B cell (primary cell): ENCODE data around the gene GALNT5. TPM values are rescaled to one million over a fixed set of nuclear protein-coding genes. Genes with fewer than 3 reads are reported as not detected.

Experiments used
- ATAC-seq: fragments of 200-7000 bp; cut with Tn5 transposase; one replicate; pipeline ENCODE4 v1.10.0; 2021; ENCODE audit warnings: low read depth, mild to moderate bottlenecking, moderate number of reproducible peaks, moderate library complexity
- CTCF ChIA-PET: fragments of 350-600 bp; sonication (Branson Sonifier 250); formaldehyde crosslinking; loops from one replicate; lab custom pipeline; 2021; ENCODE audit warnings: antibody characterized with exemption, inconsistent platforms; lab: Charles Lee
- POLR2A ChIA-PET: fragments of 350-600 bp; sonication (Branson Sonifier 250); formaldehyde crosslinking; loops from one replicate; lab custom pipeline; 2021; ENCODE audit warnings: antibody characterized with exemption; lab: Charles Lee
- DNase-seq: peaks from one replicate; pipeline ENCODE4 v3.0.0; 2013
- H2AFZ ChIP-seq: 2 replicates; pipeline ENCODE4 v1.6.1; 2012; ENCODE audit warnings: mild to moderate bottlenecking, low read depth, low read length; ENCODE audit not compliant: insufficient read depth, poor library complexity, severe bottlenecking
- H3K27ac ChIP-seq, 2 donors: 1 replicate in 1 of 2; 2 replicates in 1 of 2; pipeline ENCODE4 v1.5.1; 2012 to 2013; ENCODE audit warnings: low read length in 2 of 2, mild to moderate bottlenecking in 2 of 2, moderate library complexity in 1 of 2
- H3K27me3 ChIP-seq, 4 experiments: fragments of 200-600 bp in 1 of 4; sonication (generic) in 1 of 4; replicated peaks in 1 of 4; 1 replicate in 2 of 4; 2 replicates in 2 of 4; pipeline versions ENCODE4 v1.6.1 to v1.7.0; 2013 to 2016; ENCODE audit warnings: low read length in 3 of 4, mild to moderate bottlenecking in 2 of 4, mixed read lengths in 1 of 4, moderate library complexity in 1 of 4; ENCODE audit not compliant: insufficient read depth in 4 of 4, control insufficient read depth in 3 of 4; ENCODE audit errors: control extremely low read depth in 1 of 4
- H3K36me3 ChIP-seq, 2 experiments: replicated peaks in 1 of 2; 1 replicate in 1 of 2; 2 replicates in 1 of 2; pipeline versions ENCODE4 v1.6.1 to v1.7.1; 2013; ENCODE audit warnings: low read length in 1 of 2; ENCODE audit not compliant: insufficient read depth in 2 of 2, control insufficient read depth in 1 of 2; ENCODE audit errors: control extremely low read depth in 1 of 2, extremely low read depth in 1 of 2
- H3K4me1 ChIP-seq, 2 donors: fragments of 200-600 bp in 1 of 2; sonication (generic) in 1 of 2; 1 replicate in 1 of 2; 2 replicates in 1 of 2; pipeline versions ENCODE4 v1.5.1 to v1.6.1; 2013 to 2017; ENCODE audit warnings: low read length in 2 of 2; ENCODE audit not compliant: control insufficient read depth in 2 of 2, insufficient read depth in 2 of 2
- H3K4me2 ChIP-seq: replicated peaks from 2 replicates; pipeline ENCODE3; 2012; ENCODE audit warnings: mild to moderate bottlenecking, low read depth, low read length; ENCODE audit not compliant: poor library complexity, severe bottlenecking
- H3K4me3 ChIP-seq, 5 experiments: fragments of 200-600 bp in 1 of 5; sonication (generic) in 1 of 5; 1 replicate in 3 of 5; 2 replicates in 2 of 5; pipeline versions ENCODE4 v1.5.1 to v1.7.0; 2011 to 2016; ENCODE audit warnings: low read length in 4 of 5, mild to moderate bottlenecking in 4 of 5, low read depth in 2 of 5, control low read depth in 1 of 5, moderate library complexity in 1 of 5; ENCODE audit not compliant: insufficient read depth in 1 of 5; ENCODE audit errors: control extremely low read depth in 1 of 5, extremely low read depth in 1 of 5
- H3K79me2 ChIP-seq: fragments of 200-600 bp; sonication (generic); one replicate; pipeline ENCODE4 v1.6.0; 2016; ENCODE audit warnings: low read length; ENCODE audit not compliant: control insufficient read depth, insufficient read depth
- H3K9ac ChIP-seq: fragments of 200-600 bp; sonication (generic); 2 replicates; pipeline ENCODE4 v1.6.1; 2017; ENCODE audit warnings: mild to moderate bottlenecking, low read length, moderate library complexity
- H3K9me3 ChIP-seq, 3 donors: one replicate each; pipeline versions ENCODE4 v1.6.1 to v1.7.1; 2013; ENCODE audit warnings: low read length in 2 of 3; ENCODE audit not compliant: control insufficient read depth in 2 of 3, insufficient read depth in 1 of 3; ENCODE audit errors: control extremely low read depth in 1 of 3
- H4K20me1 ChIP-seq: 2 replicates; pipeline ENCODE4 v1.6.0; 2012; ENCODE audit warnings: mild to moderate bottlenecking, low read length; ENCODE audit not compliant: insufficient read depth, control insufficient read depth, poor library complexity, severe bottlenecking
- H3K27ac Mint-ChIP-seq: one replicate; pipeline ENCODE4 v1.8.0; 2021; ENCODE audit warnings: mixed read lengths
- H3K27me3 Mint-ChIP-seq: one replicate; pipeline ENCODE4 v1.8.0; 2021; ENCODE audit warnings: mixed read lengths
- H3K4me1 Mint-ChIP-seq: one replicate; pipeline ENCODE4 v1.8.0; 2021; ENCODE audit warnings: mixed read lengths
- H3K4me3 Mint-ChIP-seq: one replicate; pipeline ENCODE4 v1.8.0; 2021; ENCODE audit warnings: mixed read lengths
- H3K9me3 Mint-ChIP-seq: one replicate; pipeline ENCODE4 v1.8.0; 2022; ENCODE audit warnings: mixed read lengths; ENCODE audit not compliant: insufficient read depth
- EZH2 ChIP-seq: IDR thresholded peaks from 2 replicates; pipeline ENCODE4 v1.6.1; 2012; ENCODE audit warnings: borderline replicate concordance, low read depth, mild to moderate bottlenecking, moderate library complexity, low read length; ENCODE audit not compliant: insufficient read depth, poor library complexity, severe bottlenecking
- WGBS: methylation state at CpG from one replicate; pipeline ENCODE4 v1.1.5; 2013; ENCODE audit warnings: missing lambda C conversion rate; ENCODE audit not compliant: insufficient coverage; 5-methylcytosine and 5-hydroxymethylcytosine counted together
- intact Hi-C: fragments of 100-400 bp; cut with micrococcal nuclease; formaldehyde crosslinking; loops from one replicate; pipeline ENCODE4 v1.10.0; 2022
- polyA plus RNA-seq: library from polyadenylated mRNA; depleted of rRNA; stranded (reverse); fragments of >200 nt; gene quantifications from 2 replicates; pipeline ENCODE4 v1.2.3, GENCODE V29; 2012
- total RNA-seq, 2 donors: library from RNA; stranded (reverse); fragments of 120-200 nt in 1 of 2; gene quantifications; 1 replicate in 1 of 2; 2 replicates in 1 of 2; pipeline versions ENCODE4 v1.2.3 to v1.2.4, GENCODE V29; 2013 to 2022
- TF ChIP-seq, protein P1 (sequence below): fragments of 200-600 bp; IDR thresholded peaks from one replicate; pipeline ENCODE4 v1.8.0; 2022; ENCODE audit warnings: antibody characterized with exemption, mild to moderate bottlenecking

The GALNT5 gene
- total and polyA plus RNA-seq, 2 donors (not counting 1 experiment from before 2014, with no cell fraction given) = not detected

DNA sequence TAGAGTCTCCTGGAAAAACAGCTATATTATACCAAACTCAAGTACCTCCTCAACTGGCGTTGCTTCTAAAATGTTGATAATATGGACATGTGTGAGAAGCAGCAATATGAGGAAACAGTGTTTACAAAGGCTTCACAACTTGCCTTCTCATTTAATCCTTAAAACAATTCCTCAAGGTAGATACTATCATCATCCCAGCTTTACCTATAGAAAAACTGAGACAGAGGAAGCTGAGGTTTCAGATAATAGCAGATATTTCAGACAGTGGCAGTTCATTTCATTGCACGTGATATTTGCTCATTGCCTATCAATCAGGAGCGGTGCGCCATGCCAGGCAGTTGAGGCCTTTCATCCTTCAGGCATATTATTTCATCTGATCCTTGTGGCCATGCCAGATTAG is 8.3 kb downstream of the GALNT5 start:
- POLR2A ChIA-PET = no interaction called here

GRCh38 chr2:157267476-157267875 is 10.0 kb downstream of the GALNT5 start:
- peaks cover 10% of the 10 kb centered on the region for H3K4me1 Mint-ChIP-seq
- peaks cover 0 to 4% of the 10 kb centered on the region in 2 donors for H3K4me1 ChIP-seq
- H2AFZ ChIP-seq = no peak overlapping the region
- no peaks in the 10 kb centered on the region for H3K9me3 ChIP-seq
- intact Hi-C loops = no loop called here
- H3K4me3 ChIP-seq = no peak overlapping the region
- H3K9ac ChIP-seq = no peak overlapping the region
- H4K20me1 ChIP-seq = no peaks in the 10 kb centered on the region
- no peak overlapping the region for H3K4me3 Mint-ChIP-seq
- H3K27ac ChIP-seq = no peak overlapping the region
- H3K36me3 ChIP-seq = no peaks in the 10 kb centered on the region
- POLR2A ChIA-PET = no interaction called here
- H3K79me2 ChIP-seq = no peaks in the 10 kb centered on the region
- H3K27ac Mint-ChIP-seq = no peak overlapping the region
- ATAC-seq = no peak
- H3K9me3 Mint-ChIP-seq = no peaks in the 10 kb centered on the region
- H3K27me3 ChIP-seq = no peaks in the 10 kb centered on the region
- DNase-seq = no peak
- TF ChIP-seq, protein P1, sequence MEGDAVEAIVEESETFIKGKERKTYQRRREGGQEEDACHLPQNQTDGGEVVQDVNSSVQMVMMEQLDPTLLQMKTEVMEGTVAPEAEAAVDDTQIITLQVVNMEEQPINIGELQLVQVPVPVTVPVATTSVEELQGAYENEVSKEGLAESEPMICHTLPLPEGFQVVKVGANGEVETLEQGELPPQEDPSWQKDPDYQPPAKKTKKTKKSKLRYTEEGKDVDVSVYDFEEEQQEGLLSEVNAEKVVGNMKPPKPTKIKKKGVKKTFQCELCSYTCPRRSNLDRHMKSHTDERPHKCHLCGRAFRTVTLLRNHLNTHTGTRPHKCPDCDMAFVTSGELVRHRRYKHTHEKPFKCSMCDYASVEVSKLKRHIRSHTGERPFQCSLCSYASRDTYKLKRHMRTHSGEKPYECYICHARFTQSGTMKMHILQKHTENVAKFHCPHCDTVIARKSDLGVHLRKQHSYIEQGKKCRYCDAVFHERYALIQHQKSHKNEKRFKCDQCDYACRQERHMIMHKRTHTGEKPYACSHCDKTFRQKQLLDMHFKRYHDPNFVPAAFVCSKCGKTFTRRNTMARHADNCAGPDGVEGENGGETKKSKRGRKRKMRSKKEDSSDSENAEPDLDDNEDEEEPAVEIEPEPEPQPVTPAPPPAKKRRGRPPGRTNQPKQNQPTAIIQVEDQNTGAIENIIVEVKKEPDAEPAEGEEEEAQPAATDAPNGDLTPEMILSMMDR = no peak
- TF ChIP-seq EZH2 = no peak
- CTCF ChIA-PET = no interaction called here
- no CpG with 5 or more reads among the region's 2 CpGs for WGBS
- H3K4me2 ChIP-seq = no peak overlapping the region
- H3K27me3 Mint-ChIP-seq = peaks cover 22% of the 10 kb centered on the region

More for the DNA sequence above, 8.3 kb downstream of the GALNT5 start:
- no peak for TF ChIP-seq EZH2
- TF ChIP-seq, protein P1 = no peak
- no peak overlapping the region for H3K4me2 ChIP-seq
- no peak overlapping the region for H3K4me3 ChIP-seq
- Mint-ChIP-seq H3K4me1 (peaks cover 10% of the 10 kb centered on the region), H3K9me3 (no peaks in the 10 kb centered on the region), H3K27me3 (peaks cover 22% of the 10 kb centered on the region), H3K4me3 (no peak overlapping the region), H3K27ac (no peak overlapping the region)
- ATAC-seq = no peak
- DNase-seq = no peak
- no peak overlapping the region for H3K9ac ChIP-seq
- no peaks in the 10 kb centered on the region for H4K20me1 ChIP-seq
- WGBS = no CpG with 5 or more reads among the region's 4 CpGs
- no peaks in the 10 kb centered on the region for H3K9me3 ChIP-seq
- H2AFZ ChIP-seq = no peak overlapping the region
- H3K79me2 ChIP-seq = no peaks in the 10 kb centered on the region
- intact Hi-C loops = no loop called here
- CTCF ChIA-PET = no interaction called here
- no peaks in the 10 kb centered on the region for H3K36me3 ChIP-seq
- no peak overlapping the region for H3K27ac ChIP-seq
- peaks cover 0 to 6% of the 10 kb centered on the region in 2 donors for H3K4me1 ChIP-seq
- no peaks in the 10 kb centered on the region for H3K27me3 ChIP-seq
